ENCODE data around the gene ZSCAN4.

ZSCAN4 gene, protein sequence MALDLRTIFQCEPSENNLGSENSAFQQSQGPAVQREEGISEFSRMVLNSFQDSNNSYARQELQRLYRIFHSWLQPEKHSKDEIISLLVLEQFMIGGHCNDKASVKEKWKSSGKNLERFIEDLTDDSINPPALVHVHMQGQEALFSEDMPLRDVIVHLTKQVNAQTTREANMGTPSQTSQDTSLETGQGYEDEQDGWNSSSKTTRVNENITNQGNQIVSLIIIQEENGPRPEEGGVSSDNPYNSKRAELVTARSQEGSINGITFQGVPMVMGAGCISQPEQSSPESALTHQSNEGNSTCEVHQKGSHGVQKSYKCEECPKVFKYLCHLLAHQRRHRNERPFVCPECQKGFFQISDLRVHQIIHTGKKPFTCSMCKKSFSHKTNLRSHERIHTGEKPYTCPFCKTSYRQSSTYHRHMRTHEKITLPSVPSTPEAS

DNA sequence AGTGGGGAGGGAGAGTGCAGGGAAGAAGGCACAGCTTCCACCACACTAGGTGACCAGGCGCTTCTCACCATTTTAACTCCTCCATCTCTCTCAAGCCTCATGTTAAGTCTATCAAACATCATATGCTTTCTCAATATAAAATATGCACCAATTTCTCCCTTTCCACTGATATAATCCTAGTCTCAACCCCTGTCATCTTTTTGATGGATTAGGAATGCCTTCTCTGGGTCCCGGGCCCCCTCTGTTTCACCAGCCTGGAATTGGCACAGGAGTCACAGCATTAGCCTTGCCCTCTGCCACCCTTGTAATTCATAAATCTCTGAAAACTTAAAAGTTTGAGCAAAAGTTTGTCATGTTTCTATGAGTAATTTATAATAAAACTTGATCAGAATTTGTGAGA, at the start of gene ZSCAN4:
TSS of gene ZSCAN4 (plus strand) at position 301 of the 400 bp plus-strand sequence. CDS start 7,211 bp downstream, outside the sequence.
- Histone ChIP-seq H3K4me3 (no peak within 1 kb of the TSS), H3K27me3 (ENCODE audit: low read depth) (no peaks in the 10 kb centered on the region), H3K36me3 (replicated peaks) (no peaks in the 10 kb centered on the region), H3K4me1 (no peaks in the 10 kb centered on the region), H3K9me3 (no peaks in the 10 kb centered on the region)
- no peak for DNase-seq (ENCODE audit: low spot score in 2 of 2)
- in situ Hi-C loops (cut with MboI; ENCODE audit: low sequenced_read_pairs) = no loop called here

DNA sequence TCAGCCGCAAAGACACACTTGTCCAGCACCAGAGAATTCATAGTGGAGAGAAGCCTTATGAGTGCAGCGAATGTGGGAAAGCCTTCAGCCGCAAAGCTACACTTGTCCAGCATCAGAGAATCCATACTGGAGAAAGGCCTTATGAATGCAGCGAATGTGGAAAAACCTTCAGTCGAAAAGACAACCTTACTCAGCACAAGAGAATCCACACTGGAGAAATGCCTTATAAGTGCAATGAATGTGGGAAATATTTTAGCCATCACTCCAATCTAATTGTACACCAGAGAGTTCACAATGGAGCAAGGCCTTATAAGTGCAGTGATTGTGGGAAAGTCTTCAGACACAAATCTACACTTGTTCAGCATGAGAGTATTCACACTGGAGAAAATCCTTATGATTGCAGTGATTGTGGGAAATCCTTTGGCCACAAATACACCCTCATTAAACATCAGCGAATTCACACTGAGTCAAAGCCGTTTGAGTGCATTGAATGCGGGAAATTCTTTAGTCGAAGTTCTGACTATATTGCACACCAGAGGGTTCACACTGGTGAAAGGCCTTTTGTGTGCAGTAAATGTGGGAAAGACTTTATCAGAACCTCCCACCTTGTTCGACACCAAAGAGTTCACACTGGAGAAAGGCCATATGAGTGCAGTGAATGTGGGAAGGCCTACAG, 47.9 kb upstream of the ZSCAN4 start:
- DNase-seq (ENCODE audit: low spot score in 2 of 2) = no peak
- in situ Hi-C loops (cut with MboI; ENCODE audit: low sequenced_read_pairs) = no loop called here
- H3K4me3 ChIP-seq = no peak overlapping the region
- H3K36me3 ChIP-seq (replicated peaks) = peaks cover 62% of the 10 kb centered on the region
- H3K9me3 ChIP-seq = peaks cover 64% of the 10 kb centered on the region
- no peaks in the 10 kb centered on the region for H3K27me3 ChIP-seq (ENCODE audit: low read depth)
- no peaks in the 10 kb centered on the region for H3K4me1 ChIP-seq

DNA sequence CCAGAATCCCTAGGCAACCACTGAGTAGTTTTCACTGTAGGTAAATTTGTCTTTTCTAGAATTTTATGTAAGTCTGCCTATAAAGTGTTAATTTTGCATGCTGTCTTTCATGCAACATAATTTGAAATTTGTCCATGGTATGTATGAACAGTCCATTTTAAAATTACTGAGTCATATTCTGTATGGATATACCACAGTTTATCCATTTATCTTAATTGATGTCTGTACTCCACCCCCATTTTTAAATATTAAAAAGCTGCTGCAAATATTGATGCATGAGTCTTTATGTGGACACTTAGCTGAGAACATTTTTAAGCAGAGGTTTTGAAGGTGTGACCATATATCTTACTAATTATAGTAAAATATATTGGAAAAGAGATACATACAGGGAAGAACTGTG, 45.6 kb upstream of the ZSCAN4 start:
- no peak overlapping the region for H3K4me3 ChIP-seq
- no peaks in the 10 kb centered on the region for H3K4me1 ChIP-seq
- H3K9me3 ChIP-seq = peaks cover 44% of the 10 kb centered on the region
- peaks cover 39% of the 10 kb centered on the region for H3K36me3 ChIP-seq (replicated peaks)
- no peak for DNase-seq (ENCODE audit: low spot score in 2 of 2)
- in situ Hi-C loops (cut with MboI; ENCODE audit: low sequenced_read_pairs) = no loop called here
- H3K27me3 ChIP-seq (ENCODE audit: low read depth) = no peaks in the 10 kb centered on the region

DNA sequence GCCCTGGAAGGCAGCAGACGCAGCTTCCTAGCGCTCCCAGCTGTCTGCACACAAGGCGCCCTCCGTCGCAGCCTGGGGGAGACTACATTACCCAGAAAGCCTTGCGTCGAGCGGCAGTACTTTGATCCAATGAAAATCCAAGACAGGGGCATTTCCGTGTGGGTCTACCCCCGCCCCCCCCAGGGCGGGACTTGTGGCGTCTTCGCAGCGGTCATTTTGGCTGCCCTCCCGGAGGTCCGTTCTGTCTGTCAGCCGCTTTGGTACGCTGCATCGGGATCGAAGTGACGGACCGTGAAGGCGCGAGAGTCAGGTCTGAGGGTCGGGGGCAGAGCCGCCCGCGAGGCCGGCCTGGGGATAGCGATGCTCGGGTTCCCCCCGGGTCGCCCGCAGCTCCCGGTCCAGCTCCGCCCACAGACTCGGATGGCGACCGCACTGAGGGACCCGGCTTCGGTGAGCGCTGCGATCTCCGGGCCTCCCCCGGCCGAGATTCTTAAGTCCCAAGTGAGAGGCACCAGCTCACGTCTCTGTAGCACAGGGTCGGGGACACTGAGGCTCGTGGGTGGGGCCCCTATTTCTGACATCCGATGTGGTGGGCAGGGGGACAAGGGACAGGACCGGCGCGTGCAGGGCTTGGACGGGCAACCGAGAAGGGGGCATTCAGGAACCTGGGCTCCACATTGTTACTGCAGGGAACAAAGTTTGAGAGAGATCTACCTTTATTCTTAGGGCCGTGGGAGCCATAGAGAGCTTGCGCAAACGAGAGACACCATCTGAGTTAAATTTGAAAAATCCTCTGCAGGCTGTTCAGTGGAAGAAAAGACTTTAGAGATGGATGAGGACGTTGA, 35.5 kb upstream of the ZSCAN4 start, which contains the start of gene ZNF211:
TSS of gene ZNF211 (plus strand) at position 182 of the 845 bp plus-strand sequence. CDS start at position 361, 179 bp downstream.
- no peaks in the 10 kb centered on the region; the same call in none of the 2 replicates for H3K9me3 ChIP-seq
- H3K4me3 ChIP-seq = peak within 1 kb of the TSS; percentile 83
- no peaks in the 10 kb centered on the region for H3K27me3 ChIP-seq (ENCODE audit: low read depth)
- no peaks in the 10 kb centered on the region for H3K4me1 ChIP-seq
- in situ Hi-C loops (cut with MboI; ENCODE audit: low sequenced_read_pairs) = no loop called here
- peak; percentile 92 to 93 for DNase-seq (ENCODE audit: low spot score in 2 of 2)
- peaks cover 12% of the 10 kb centered on the region for H3K36me3 ChIP-seq (replicated peaks)

DNA sequence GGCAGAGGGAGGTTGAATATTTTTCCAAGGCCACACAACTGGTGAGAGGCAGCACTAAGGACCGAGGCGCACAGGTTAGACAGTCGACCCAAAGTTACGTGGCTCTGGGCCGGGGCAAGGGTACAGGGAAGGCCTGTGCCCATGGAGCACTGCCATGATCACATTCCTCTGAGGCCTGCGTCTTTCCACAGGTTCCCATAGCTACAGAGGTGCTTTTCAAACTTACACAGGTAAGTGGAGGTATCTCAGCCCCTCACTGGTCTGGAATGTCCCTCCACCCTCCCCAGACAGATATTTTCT, 35.0 kb upstream of the ZSCAN4 start:
- Histone ChIP-seq H3K36me3 (replicated peaks) (peaks cover 12% of the 10 kb centered on the region), H3K4me1 (no peaks in the 10 kb centered on the region), H3K4me3 (peak overlapping the region; percentile 83), H3K9me3 (no peaks in the 10 kb centered on the region; the same call in none of the 2 replicates), H3K27me3 (ENCODE audit: low read depth) (no peaks in the 10 kb centered on the region)
- in situ Hi-C loops (cut with MboI; ENCODE audit: low sequenced_read_pairs) = no loop called here
- DNase-seq (ENCODE audit: low spot score in 2 of 2) = no peak

DNA sequence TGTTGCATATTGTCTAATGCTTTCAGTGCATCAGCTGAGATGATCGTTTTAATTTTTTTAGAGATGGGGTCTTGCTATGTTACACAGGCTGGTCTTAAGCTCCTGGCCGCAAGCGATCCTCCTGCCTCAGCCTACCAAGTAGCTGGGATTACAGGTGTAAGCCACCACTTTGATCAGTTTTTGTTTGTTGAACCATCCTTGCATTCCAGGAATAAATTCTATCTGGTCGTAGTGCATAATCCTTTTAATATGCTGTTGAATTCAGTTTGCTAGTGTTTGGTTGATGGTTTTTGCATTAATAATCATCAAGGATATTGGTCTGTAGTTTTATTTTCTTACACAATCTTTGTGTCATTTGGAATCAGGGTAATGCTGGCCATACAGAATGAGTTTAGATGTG, 31.4 kb upstream of the ZSCAN4 start:
- no peak overlapping the region for H3K4me3 ChIP-seq
- in situ Hi-C loops (cut with MboI; ENCODE audit: low sequenced_read_pairs) = no loop called here
- peaks cover 7% of the 10 kb centered on the region for H3K9me3 ChIP-seq
- H3K4me1 ChIP-seq = no peaks in the 10 kb centered on the region
- no peak for DNase-seq (ENCODE audit: low spot score in 2 of 2)
- no peaks in the 10 kb centered on the region for H3K27me3 ChIP-seq (ENCODE audit: low read depth)
- H3K36me3 ChIP-seq (replicated peaks) = peaks cover 44% of the 10 kb centered on the region

DNA sequence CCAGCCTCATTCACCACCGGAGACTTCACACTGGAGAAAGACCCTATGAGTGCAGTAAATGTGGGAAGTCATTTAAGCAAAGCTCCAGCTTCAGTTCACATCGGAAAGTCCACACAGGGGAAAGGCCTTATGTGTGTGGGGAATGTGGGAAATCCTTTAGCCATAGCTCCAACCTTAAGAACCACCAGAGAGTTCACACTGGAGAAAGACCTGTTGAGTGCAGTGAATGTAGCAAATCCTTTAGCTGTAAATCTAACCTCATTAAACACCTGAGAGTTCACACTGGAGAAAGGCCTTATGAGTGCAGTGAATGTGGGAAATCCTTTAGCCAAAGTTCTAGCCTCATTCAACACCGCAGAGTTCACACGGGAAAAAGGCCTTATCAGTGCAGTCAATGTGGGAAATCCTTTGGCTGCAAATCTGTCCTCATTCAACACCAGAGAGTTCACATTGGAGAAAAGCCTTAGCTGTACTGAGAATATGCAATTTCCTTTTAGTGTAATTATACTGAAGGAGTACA, 27.0 kb upstream of the ZSCAN4 start:
- Histone ChIP-seq H3K9me3 (peaks cover 14% of the 10 kb centered on the region), H3K4me3 (no peak overlapping the region), H3K36me3 (replicated peaks) (peaks cover 37% of the 10 kb centered on the region), H3K4me1 (no peaks in the 10 kb centered on the region), H3K27me3 (ENCODE audit: low read depth) (no peaks in the 10 kb centered on the region)
- no peak for DNase-seq (ENCODE audit: low spot score in 2 of 2)
- in situ Hi-C loops (cut with MboI; ENCODE audit: low sequenced_read_pairs) = no loop called here

DNA sequence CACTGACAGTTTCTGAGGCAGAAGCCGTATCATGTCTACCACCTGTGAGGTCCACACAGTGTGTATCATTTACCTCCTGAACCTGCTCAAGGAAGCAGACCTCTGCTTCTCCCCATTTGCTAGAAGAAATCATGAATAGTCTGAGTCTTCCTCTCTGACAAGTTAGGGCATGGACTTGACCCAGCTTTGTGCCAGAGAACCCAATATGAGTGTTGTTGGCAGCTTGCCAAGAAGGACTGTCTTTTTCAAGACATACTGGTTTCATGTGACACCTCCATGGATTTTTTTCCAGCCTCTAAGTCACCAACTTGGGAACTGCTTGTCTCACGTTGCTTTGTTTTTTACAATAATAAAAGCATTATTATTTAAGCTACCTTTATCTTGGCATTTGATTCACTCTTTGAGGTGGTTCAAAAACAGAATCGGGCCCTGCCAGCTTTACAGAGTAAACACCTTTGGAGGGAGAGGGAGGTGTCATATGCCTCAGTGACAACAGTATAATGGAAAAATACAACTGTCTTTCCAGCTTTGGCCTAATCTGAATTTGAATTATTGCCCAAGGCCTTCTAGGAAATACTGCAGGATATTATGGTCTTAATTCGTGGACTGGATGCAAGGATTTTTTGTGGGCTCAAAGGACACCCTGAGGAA, 26.2 kb upstream of the ZSCAN4 start:
- Histone ChIP-seq H3K4me3 (no peak overlapping the region), H3K4me1 (no peaks in the 10 kb centered on the region), H3K27me3 (ENCODE audit: low read depth) (no peaks in the 10 kb centered on the region), H3K36me3 (replicated peaks) (peaks cover 37% of the 10 kb centered on the region), H3K9me3 (peaks cover 14% of the 10 kb centered on the region)
- in situ Hi-C loops (cut with MboI; ENCODE audit: low sequenced_read_pairs) = no loop called here
- DNase-seq (ENCODE audit: low spot score in 2 of 2) = no peak

DNA sequence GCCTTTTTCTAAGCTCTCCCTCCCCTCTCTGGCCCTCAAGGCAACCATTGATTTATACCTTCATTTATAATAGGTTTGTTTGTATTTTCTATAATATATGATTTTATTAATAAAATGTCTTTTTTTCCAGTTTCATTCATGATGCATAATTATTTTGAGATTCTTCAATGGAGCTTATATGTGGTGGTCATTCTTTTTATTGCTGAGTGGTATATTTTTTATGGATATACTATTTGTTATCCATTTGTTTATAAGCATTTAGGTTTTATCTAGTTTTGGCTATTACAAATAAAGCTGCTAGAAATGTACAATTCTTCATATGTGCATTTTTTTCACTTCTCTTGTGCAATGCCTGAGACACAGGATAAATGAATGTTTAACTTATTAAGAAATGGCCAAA, 25.0 kb upstream of the ZSCAN4 start:
- Histone ChIP-seq H3K27me3 (ENCODE audit: low read depth) (no peaks in the 10 kb centered on the region), H3K4me1 (no peaks in the 10 kb centered on the region), H3K4me3 (no peak overlapping the region), H3K36me3 (replicated peaks) (peaks cover 37% of the 10 kb centered on the region), H3K9me3 (peaks cover 14% of the 10 kb centered on the region)
- in situ Hi-C loops (cut with MboI; ENCODE audit: low sequenced_read_pairs) = no loop called here
- DNase-seq (ENCODE audit: low spot score in 2 of 2) = no peak

DNA sequence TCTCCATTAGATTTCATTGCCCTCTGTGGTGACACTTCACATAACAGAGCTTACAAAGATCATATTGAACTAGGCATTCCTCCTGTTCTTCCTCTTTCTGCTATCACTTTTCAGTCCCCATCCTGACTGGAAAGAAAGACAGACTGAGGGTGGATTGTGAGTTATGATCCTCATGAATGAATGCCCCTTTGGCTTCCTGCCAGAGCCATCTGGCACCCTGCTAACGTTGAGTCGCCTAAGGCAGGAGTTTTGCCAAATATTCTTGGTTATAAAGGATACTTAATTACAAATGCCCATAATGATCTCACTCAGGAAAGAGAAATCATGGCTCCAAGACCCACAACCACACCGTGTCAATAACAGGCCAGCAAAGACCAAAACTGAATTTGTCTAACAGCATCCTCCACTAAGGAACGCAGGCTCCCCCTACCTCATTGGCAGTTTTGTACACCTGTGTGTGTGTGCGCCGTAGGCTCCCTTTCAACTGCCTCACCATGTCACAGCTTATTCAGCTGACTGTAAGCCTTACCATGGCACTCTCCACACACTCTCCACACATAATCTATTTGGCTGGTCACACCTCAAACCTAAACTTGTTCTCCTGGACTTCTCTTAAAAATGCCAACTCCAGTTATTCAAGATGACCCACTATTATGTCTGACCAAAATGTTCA, 20.3 kb upstream of the ZSCAN4 start:
- DNase-seq (ENCODE audit: low spot score in 2 of 2) = no peak
- H3K36me3 ChIP-seq (replicated peaks) = no peaks in the 10 kb centered on the region
- no peaks in the 10 kb centered on the region for H3K4me1 ChIP-seq
- in situ Hi-C loops (cut with MboI; ENCODE audit: low sequenced_read_pairs) = no loop called here
- no peaks in the 10 kb centered on the region for H3K27me3 ChIP-seq (ENCODE audit: low read depth)
- H3K9me3 ChIP-seq = no peaks in the 10 kb centered on the region
- H3K4me3 ChIP-seq = no peak overlapping the region

DNA sequence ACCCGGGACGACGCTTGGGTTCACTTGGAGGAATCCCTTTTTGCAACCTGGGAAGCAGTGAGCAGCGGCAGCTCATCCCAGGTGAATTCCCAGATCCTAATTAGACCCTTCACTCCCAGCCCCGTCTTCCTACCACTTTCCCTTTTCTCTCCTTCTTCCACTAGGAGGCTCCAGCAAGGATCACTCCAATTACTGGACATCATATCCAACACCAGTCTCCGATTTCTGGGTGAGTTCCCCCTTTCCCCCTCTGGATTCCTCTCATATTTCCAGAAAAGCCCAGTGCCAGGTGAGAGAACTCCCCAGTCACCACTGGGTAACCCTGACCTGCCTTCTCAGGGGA, 17.1 kb upstream of the ZSCAN4 start:
- Histone ChIP-seq H3K36me3 (replicated peaks) (no peaks in the 10 kb centered on the region), H3K9me3 (no peaks in the 10 kb centered on the region), H3K4me1 (no peaks in the 10 kb centered on the region), H3K4me3 (no peak overlapping the region), H3K27me3 (ENCODE audit: low read depth) (no peaks in the 10 kb centered on the region)
- no peak for DNase-seq (ENCODE audit: low spot score in 2 of 2)
- in situ Hi-C loops (cut with MboI; ENCODE audit: low sequenced_read_pairs) = no loop called here

DNA sequence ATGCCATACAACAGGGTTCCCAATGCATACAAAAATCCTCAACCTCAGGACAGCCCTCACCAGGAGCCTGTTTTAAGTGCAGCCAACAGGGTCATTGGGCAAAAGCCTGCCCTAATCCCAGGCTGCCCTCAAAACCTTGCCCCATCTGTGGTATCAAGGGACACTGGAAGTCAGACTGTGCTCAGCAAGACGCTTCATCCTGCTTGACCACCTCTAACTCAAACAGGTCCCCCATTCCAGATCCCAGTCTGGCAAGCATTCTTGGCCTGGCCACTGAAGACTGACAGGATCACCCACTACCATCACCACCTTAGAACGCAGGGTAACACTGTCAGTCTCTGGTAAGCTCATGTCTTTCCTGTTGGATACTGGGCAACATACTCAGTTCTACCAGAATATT, 15.0 kb upstream of the ZSCAN4 start:
- H3K36me3 ChIP-seq (replicated peaks) = no peaks in the 10 kb centered on the region
- in situ Hi-C loops (cut with MboI; ENCODE audit: low sequenced_read_pairs) = no loop called here
- no peaks in the 10 kb centered on the region for H3K4me1 ChIP-seq
- no peaks in the 10 kb centered on the region for H3K9me3 ChIP-seq
- H3K27me3 ChIP-seq (ENCODE audit: low read depth) = no peaks in the 10 kb centered on the region
- H3K4me3 ChIP-seq = no peak overlapping the region
- no peak for DNase-seq (ENCODE audit: low spot score in 2 of 2)

DNA sequence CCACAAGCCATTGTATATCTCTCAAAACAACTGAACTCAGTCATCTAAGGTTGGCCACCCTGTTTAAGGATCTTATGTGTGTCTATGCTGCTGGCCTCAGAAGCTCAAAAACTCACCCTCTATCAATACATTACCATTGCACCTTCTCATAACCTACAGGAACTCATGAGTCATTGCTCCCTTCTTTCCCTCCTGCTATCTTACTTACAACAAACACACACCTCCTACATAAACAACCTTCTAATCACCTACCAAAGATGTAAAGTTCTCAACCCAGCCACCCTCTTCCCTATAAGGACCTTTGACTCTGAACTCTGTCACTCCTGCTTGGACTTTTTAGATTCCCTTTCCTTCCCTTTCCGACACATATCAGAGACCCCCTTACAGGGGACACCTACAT, 13.3 kb upstream of the ZSCAN4 start:
- Histone ChIP-seq H3K4me3 (no peak overlapping the region), H3K36me3 (replicated peaks) (no peaks in the 10 kb centered on the region), H3K4me1 (no peaks in the 10 kb centered on the region), H3K27me3 (ENCODE audit: low read depth) (no peaks in the 10 kb centered on the region), H3K9me3 (no peaks in the 10 kb centered on the region)
- in situ Hi-C loops (cut with MboI; ENCODE audit: low sequenced_read_pairs) = no loop called here
- no peak for DNase-seq (ENCODE audit: low spot score in 2 of 2)
